GM19193 (cell line): ENCODE results near the gene PDHX.

Experiments
- POLR2A ChIP-seq: IDR thresholded peaks from 4 replicates; pipeline ENCODE4 v1.6.1; 2011; ENCODE audit not compliant: insufficient read depth, insufficient read length; ENCODE audit errors: extremely low read depth

PDHX gene

GRCh38 chr11:34997952-34998528 lies 81.6 kb downstream of the PDHX start:
- TF ChIP-seq POLR2A = no peak

- no peak for TF ChIP-seq POLR2A
Measured at GRCh38 chr11:34999453-34999852, 83.0 kb downstream of the PDHX start.

- no peak for TF ChIP-seq POLR2A
Measured at GRCh38 chr11:35003186-35003585, 86.8 kb downstream of the PDHX start.

- TF ChIP-seq POLR2A = no peak
Measured at GRCh38 chr11:35003658-35004057, 87.2 kb downstream of the PDHX start.

GRCh38 chr11:35005141-35005780 lies 88.8 kb downstream of the PDHX start:
- TF ChIP-seq POLR2A = no peak

- TF ChIP-seq POLR2A = no peak
Measured at GRCh38 chr11:35006389-35007128, 90.1 kb downstream of the PDHX start.

- no peak for TF ChIP-seq POLR2A
Measured at GRCh38 chr11:35007277-35007676, 90.9 kb downstream of the PDHX start.

GRCh38 chr11:35009191-35009943 lies 92.9 kb downstream of the PDHX start:
- no peak for TF ChIP-seq POLR2A

- TF ChIP-seq POLR2A = no peak
Measured at GRCh38 chr11:35009944-35010342, 93.5 kb downstream of the PDHX start.

- no peak for TF ChIP-seq POLR2A
Measured at GRCh38 chr11:35010654-35011053, 94.2 kb downstream of the PDHX start.

- no peak for TF ChIP-seq POLR2A
Measured at GRCh38 chr11:35011389-35011788, 95.0 kb downstream of the PDHX start.

- no peak for TF ChIP-seq POLR2A
Measured at GRCh38 chr11:35011944-35012343, 95.5 kb downstream of the PDHX start.

GRCh38 chr11:35012467-35013191 lies 96.2 kb downstream of the PDHX start:
- no peak for TF ChIP-seq POLR2A

- TF ChIP-seq POLR2A = no peak
Measured at GRCh38 chr11:35013514-35014233, 97.3 kb downstream of the PDHX start.
